Peyer's patch (tissue), 4 donors: ENCODE measurements around the gene NYAP1. TPM values are rescaled to one million over a fixed set of nuclear protein-coding genes. Genes with fewer than 3 reads are reported as not detected.
"Not testable (repeated sequence)": the region's sequence is repeated elsewhere in the genome, so short reads cannot be mapped to it uniquely, and the experiment has no call there.

ENCODE experiments used
- DNase-seq, 3 donors: peaks; one replicate each; pipeline ENCODE4 v3.0.0-alpha.2; 2017 to 2019
- H3K27ac ChIP-seq, 4 donors: fragments of 200-600 bp; sonication (generic); one replicate each; pipeline ENCODE4 v1.5.1; 2016 to 2019
- H3K27me3 ChIP-seq, 2 donors: fragments of 200-600 bp; sonication (generic); one replicate each; pipeline ENCODE4 v1.5.1; 2019
- H3K36me3 ChIP-seq, 3 donors: fragments of 200-600 bp; sonication (generic); one replicate each; pipeline ENCODE4 v1.5.1; 2016 to 2019
- H3K4me1 ChIP-seq, 4 donors: fragments of 200-600 bp; sonication (generic); one replicate each; pipeline ENCODE4 v1.5.1; 2016 to 2019
- H3K4me3 ChIP-seq, 4 donors: fragments of 200-600 bp; sonication (generic); 1 replicate in 3 of 4; 2 replicates in 1 of 4; pipeline ENCODE4 v1.5.1; 2016 to 2019; ENCODE audit warnings: mild to moderate bottlenecking in 1 of 4
- H3K9me3 ChIP-seq, 4 donors: fragments of 200-600 bp; sonication (generic); one replicate each; pipeline ENCODE4 v1.5.1; 2016 to 2019; ENCODE audit warnings: mild to moderate bottlenecking in 1 of 4
- CTCF ChIP-seq, 6 experiments: fragments of 450-650 bp in 4 of 6; fragments of 200-600 bp in 2 of 6; sonication (generic) in 1 of 6; IDR thresholded peaks; one replicate each; pipeline ENCODE4 v1.5.1; 2017 to 2019; ENCODE audit warnings: antibody characterized with exemption in 6 of 6, mild to moderate bottlenecking in 3 of 6, moderate library complexity in 1 of 6
- POLR2A ChIP-seq, 2 donors: fragments of 450-650 bp; IDR thresholded peaks; one replicate each; pipeline ENCODE4 v1.5.1; 2017; ENCODE audit warnings: antibody characterized with exemption in 2 of 2, mild to moderate bottlenecking in 2 of 2, moderate library complexity in 2 of 2
- total RNA-seq, 4 donors: library from RNA; depleted of rRNA; stranded (reverse); fragments of >200 nt; gene quantifications; one replicate each; pipeline ENCODE4 v1.1.0, GENCODE V29; 2016

Gene NYAP1
- total RNA-seq, 4 donors from 2014 or later, result 0.38 to 2.5 (median 0.40) TPM; not detected in 1

DNA sequence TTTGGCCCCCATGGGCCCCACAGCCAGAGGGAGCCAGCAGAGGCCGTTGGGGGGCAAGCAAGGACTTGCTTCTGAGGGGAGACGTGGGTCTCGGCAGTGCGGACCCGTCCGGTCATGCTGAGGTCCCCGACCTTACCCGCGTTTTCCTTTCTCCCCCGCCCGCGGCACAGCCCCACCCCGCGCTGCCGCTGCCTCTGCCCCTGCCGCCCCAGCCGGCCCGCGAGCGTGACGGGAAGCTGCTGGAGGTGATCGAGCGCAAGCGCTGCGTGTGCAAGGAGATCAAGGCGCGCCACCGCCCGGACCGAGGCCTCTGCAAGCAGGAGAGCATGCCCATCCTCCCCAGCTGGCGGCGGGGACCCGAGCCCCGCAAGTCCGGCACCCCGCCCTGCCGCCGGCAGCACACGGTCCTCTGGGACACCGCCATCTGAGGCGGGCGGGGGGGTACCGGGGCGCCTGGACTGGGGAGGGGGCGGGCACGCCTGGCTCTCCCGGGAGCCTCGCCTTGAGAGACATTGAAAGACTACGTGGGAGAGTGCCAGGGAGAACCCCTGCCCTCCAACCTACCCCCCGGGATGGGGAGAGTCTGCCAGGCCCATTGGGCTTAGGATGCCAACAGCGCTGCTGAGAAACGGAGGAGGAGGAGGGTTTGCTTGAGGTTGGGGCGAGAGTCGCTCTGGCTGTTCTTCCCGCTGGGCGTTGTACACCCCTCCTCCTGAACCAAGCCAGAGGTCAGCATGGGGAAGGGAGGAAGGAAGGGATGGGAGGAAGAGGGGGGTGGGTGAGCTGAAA, 9.9 kb downstream of the NYAP1 start:
- H3K4me3 ChIP-seq, result peak overlapping the region; percentile 26 to 43 (median 41)
- H3K27me3 ChIP-seq, result no peaks in the 10 kb centered on the region
- no peaks in the 10 kb centered on the region for H3K36me3 ChIP-seq
- H3K9me3 ChIP-seq, result no peaks in the 10 kb centered on the region
- DNase-seq, result peak; percentile 46 to 78 (median 75)
- H3K27ac ChIP-seq, result peak overlapping the region in 1 of 4 donors; percentile 26
- peaks cover 0 to 9% (median 6%) of the 10 kb centered on the region in 4 donors for H3K4me1 ChIP-seq
- TF ChIP-seq POLR2A (IDR thresholded peaks at IDR 0.05), result no peak

DNA sequence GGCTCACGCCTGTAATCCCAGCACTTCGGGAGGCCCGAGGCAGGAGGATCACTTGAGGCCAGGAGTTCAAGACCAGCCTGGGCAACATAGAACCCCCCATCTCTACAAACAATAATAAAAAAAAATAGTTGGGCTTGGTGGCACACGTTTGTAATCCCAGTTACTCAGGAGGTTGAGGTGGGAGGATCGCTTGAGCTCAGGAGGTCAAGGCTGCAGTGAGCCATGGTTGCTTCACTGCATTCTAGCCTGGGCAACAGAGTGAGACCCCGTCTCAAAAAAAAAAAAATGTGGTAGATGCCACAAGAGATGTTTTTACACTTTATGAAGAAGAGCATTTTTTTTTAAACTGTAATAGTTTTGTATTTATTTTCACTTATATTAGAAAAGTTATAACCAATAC, 12.8 kb downstream of the NYAP1 start:
- Histone ChIP-seq H3K4me3 (no peak overlapping the region), H3K36me3 (no peaks in the 10 kb centered on the region), H3K4me1 (peaks cover 0 to 9% (median 6%) of the 10 kb centered on the region in 4 donors), H3K27me3 (no peaks in the 10 kb centered on the region), H3K9me3 (no peaks in the 10 kb centered on the region), H3K27ac (no peak overlapping the region)
- DNase-seq, result no peak
- TF ChIP-seq POLR2A (IDR thresholded peaks at IDR 0.05), result no peak

GRCh38 chr7:100500743-100501142, 17.0 kb downstream of the NYAP1 start:
- H3K4me1 ChIP-seq, H3K27me3 ChIP-seq, H3K4me3 ChIP-seq, H3K27ac ChIP-seq, H3K9me3 ChIP-seq, H3K36me3 ChIP-seq, DNase-seq: not testable (repeated sequence)

DNA sequence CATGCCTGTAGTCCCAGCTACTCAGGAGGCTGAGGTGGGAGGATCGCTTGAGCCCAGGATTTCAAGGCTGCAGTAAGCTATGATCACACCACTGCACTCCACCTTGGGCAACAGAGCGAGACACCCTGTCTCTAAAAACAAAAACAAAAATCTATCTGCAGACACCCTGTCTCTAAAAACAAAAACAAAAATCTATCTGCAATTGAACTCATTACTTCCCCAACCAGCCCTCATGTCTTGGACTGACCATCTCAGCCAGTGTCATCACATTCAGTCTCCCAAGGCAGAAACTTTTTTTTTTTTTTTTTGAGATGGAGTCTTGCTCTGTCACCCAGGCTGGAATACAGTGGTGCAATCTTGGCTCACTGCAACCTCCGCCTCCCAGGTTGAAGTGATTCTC, 20.3 kb downstream of the NYAP1 start:
- not testable (repeated sequence) for DNase-seq, H3K9me3 ChIP-seq, H3K27ac ChIP-seq, H3K4me3 ChIP-seq, H3K27me3 ChIP-seq, H3K36me3 ChIP-seq, H3K4me1 ChIP-seq

- H3K36me3 ChIP-seq, result no peaks in the 10 kb centered on the region
- no peak for DNase-seq
- H3K27me3 ChIP-seq, result no peaks in the 10 kb centered on the region
- no peak for TF ChIP-seq POLR2A (IDR thresholded peaks at IDR 0.05)
- no peak for TF ChIP-seq CTCF (IDR thresholded peaks at IDR 0.05)
- H3K4me3 ChIP-seq, result no peak overlapping the region
- no peaks in the 10 kb centered on the region for H3K9me3 ChIP-seq
- H3K4me1 ChIP-seq, result no peaks in the 10 kb centered on the region
- H3K27ac ChIP-seq, result no peak overlapping the region
These were observed 21.3 kb downstream of the NYAP1 start for GRCh38 chr7:100504887-100505611.

DNA sequence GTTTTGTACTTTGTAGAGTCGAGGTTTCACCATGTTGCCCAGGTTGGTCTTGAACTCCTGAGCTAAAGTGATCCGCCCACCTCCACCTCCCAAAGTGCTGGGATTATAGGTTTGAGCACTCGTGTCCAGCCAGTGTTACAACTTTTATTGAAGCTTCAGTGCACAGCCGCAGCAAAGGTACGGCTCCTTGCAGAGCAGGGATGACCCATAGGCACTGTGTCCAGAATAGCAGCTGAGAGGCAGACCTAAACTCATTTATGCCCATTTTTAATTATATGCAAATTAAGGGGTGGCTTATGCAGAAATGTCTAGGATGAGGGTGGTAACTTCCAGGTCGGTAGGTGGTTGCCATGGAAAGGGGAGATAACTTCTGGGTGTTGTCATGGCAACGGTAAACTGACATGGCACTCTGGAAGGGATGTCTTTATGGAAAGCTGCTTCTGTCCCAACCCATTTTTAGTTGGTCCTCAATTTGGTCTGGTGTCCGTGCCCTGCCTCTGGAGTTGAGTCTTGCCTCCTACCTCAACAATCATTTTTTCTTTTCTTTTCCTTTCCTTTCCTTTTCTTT, 22.7 kb downstream of the NYAP1 start:
- H3K4me1 ChIP-seq, result no peaks in the 10 kb centered on the region
- no peak for TF ChIP-seq POLR2A (IDR thresholded peaks at IDR 0.05)
- TF ChIP-seq CTCF (IDR thresholded peaks at IDR 0.05), result no peak
- no peaks in the 10 kb centered on the region for H3K36me3 ChIP-seq
- no peak for DNase-seq
- H3K9me3 ChIP-seq, result no peaks in the 10 kb centered on the region
- H3K4me3 ChIP-seq, result no peak overlapping the region
- H3K27ac ChIP-seq, result no peak overlapping the region
- H3K27me3 ChIP-seq, result no peaks in the 10 kb centered on the region

DNA sequence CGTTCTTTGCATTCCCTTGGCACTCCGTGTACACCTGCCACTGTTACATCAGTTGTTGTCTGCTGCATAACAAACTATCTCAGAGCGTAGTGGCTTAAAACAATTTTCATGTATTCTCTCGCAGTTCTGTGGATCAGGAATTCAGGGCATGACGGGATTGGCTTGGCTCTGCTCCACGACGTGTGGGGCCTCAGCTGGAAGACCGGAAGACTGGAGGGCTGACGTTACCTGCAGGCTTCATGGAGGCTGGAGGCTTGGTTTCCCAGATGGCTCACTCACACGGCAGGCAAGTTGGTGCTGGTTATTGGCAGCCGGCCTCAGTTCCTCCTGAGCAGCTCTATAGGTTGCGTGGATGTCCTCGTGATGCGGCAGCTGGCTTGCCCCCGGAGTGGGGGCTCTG, 25.5 kb downstream of the NYAP1 start:
- Histone ChIP-seq H3K27me3 (no peaks in the 10 kb centered on the region), H3K27ac (no peak overlapping the region), H3K4me1 (no peaks in the 10 kb centered on the region), H3K4me3 (no peak overlapping the region), H3K36me3 (no peaks in the 10 kb centered on the region), H3K9me3 (no peaks in the 10 kb centered on the region)
- no peak for DNase-seq
- TF ChIP-seq POLR2A (IDR thresholded peaks at IDR 0.05), result no peak
